ENCODE results near the gene FRS3. TPM values are rescaled to one million over a fixed set of nuclear protein-coding genes. Genes with fewer than 3 reads are reported as not detected.

FRS3 gene
- total and polyA plus RNA-seq, 2 of the 13 experiments (the other 11 are each of a cell fraction or from before 2014, with no cell fraction given): 3.0 to 7.4 TPM

GRCh38 chr6:41786451-41787218 lies 6.9 kb upstream of the FRS3 start (continued):
- TF ChIP-seq ZNF407 (CRISPR knock-in tag; IDR thresholded peaks at IDR 0.05; ENCODE audit: not compliant biosample characterization) (no peak), AGO1 (IDR thresholded peaks at IDR 0.05; ENCODE audit: low read depth, low read length, poor library complexity, severe bottlenecking) (peak; percentile 76), ZNF17 (CRISPR knock-in tag; IDR thresholded peaks at IDR 0.05) (no peak), ZNF879 (CRISPR knock-in tag; IDR thresholded peaks at IDR 0.05) (no peak), TIGD3 (CRISPR knock-in tag; IDR thresholded peaks at IDR 0.05; ENCODE audit: borderline replicate concordance) (no peak), PRDM4 (CRISPR knock-in tag; IDR thresholded peaks at IDR 0.05; ENCODE audit: borderline replicate concordance) (0 out of 2 replicates have a peak, but pooled peaks have one; percentile 26), ZNF790 (CRISPR knock-in tag; IDR thresholded peaks at IDR 0.05; ENCODE audit: borderline replicate concordance) (peak; percentile 74; the same call in 1 of the 2 replicates), SOX13 (IDR thresholded peaks at IDR 0.05) (no peak), SOX13 (CRISPR knock-in tag; conservative IDR thresholded peaks at IDR 0.05 in 1 of 2, IDR thresholded peaks at IDR 0.05 in 1 of 2) (peak in 1 of 2 experiments; percentile 30; a peak in 1 of 4 replicates), IKZF1 (IDR thresholded peaks at IDR 0.05) (no peak), FOXP4 (CRISPR knock-in tag; IDR thresholded peaks at IDR 0.05) (no peak), CERS6 (CRISPR knock-in tag; IDR thresholded peaks at IDR 0.05) (no peak)
